OCI-LY3 (cell line): ENCODE results near the gene ANKK1.

Experiments used
- CTCF ChIP-seq: fragments of 200-600, 300-600 bp; sonication (generic); IDR thresholded peaks from 2 replicates; pipeline ENCODE4 v1.5.1; 2014; ENCODE audit warnings: antibody characterized with exemption, low read length, low read depth
- EZH2phosphoT487 ChIP-seq: fragments of 200-600 bp; shearing (Covaris generic); IDR thresholded peaks from 2 replicates; pipeline ENCODE4 v1.6.1; 2018; ENCODE audit warnings: antibody characterized with exemption, mixed run types, low read depth

GRCh38 chr11:113409526-113409925 lies 21.9 kb downstream of the ANKK1 start:
- TF ChIP-seq CTCF, result no peak
- no peak for TF ChIP-seq EZH2phosphoT487
